Fibroblast of pulmonary artery (primary cell): ENCODE results near the gene HDAC5.
"Not testable (repeated sequence)": the region's sequence is repeated elsewhere in the genome, so short reads cannot be mapped to it uniquely, and the experiment has no call there.

ENCODE experiments used
- DNase-seq: peaks from one replicate; pipeline ENCODE4 v3.0.0-alpha.2; 2010; ENCODE audit warnings: low read depth
- H3K4me3 ChIP-seq: replicated peaks from 2 replicates; pipeline ENCODE4 v1.5.1; 2011; ENCODE audit warnings: low read depth, mild to moderate bottlenecking, control low read depth, low read length, moderate library complexity
- CTCF ChIP-seq: IDR thresholded peaks from 2 replicates; pipeline ENCODE4 v1.5.1; 2011; ENCODE audit warnings: mild to moderate bottlenecking, control low read depth, low read length, inconsistent platforms; ENCODE audit errors: missing control alignments

The HDAC5 gene

GRCh38 chr17:44159519-44160210 is 36.2 kb upstream of the HDAC5 start:
- TF ChIP-seq CTCF = no peak
- DNase-seq = peak; percentile 46
- H3K4me3 ChIP-seq = no peak overlapping the region

- TF ChIP-seq CTCF = no peak
- no peak overlapping the region for H3K4me3 ChIP-seq
These were observed 32.0 kb upstream of the HDAC5 start for GRCh38 chr17:44155488-44155887.

GRCh38 chr17:44152875-44153274 is 29.4 kb upstream of the HDAC5 start:
- no peak for TF ChIP-seq CTCF

More at GRCh38 chr17:44155488-44155887, 32.0 kb upstream of the HDAC5 start:
- DNase-seq = no peak

GRCh38 chr17:44149750-44150329 is 26.4 kb upstream of the HDAC5 start:
- no peak for DNase-seq
- no peak overlapping the region for H3K4me3 ChIP-seq
- TF ChIP-seq CTCF = no peak

More at GRCh38 chr17:44152875-44153274, 29.4 kb upstream of the HDAC5 start:
- H3K4me3 ChIP-seq = no peak overlapping the region
- no peak for DNase-seq

GRCh38 chr17:44149066-44149465 is 25.6 kb upstream of the HDAC5 start:
- not testable (repeated sequence) for H3K4me3 ChIP-seq, DNase-seq

GRCh38 chr17:44147812-44148211 is 24.4 kb upstream of the HDAC5 start:
- DNase-seq = no peak
- no peak overlapping the region for H3K4me3 ChIP-seq
- no peak for TF ChIP-seq CTCF

GRCh38 chr17:44146375-44147346 is 23.2 kb upstream of the HDAC5 start:
- TF ChIP-seq CTCF = no peak
- no peak for DNase-seq
- H3K4me3 ChIP-seq = no peak overlapping the region
